GM21423 (cell line): ENCODE results near the gene OR4D5.

ENCODE experiments used
- ATAC-seq: cut with Tn5 transposase; IDR thresholded peaks from one replicate; pipeline ENCODE4 v1.9.1; 2021; ENCODE audit warnings: mild to moderate bottlenecking, moderate library complexity; ENCODE audit not compliant: unreplicated experiment

Gene OR4D5

DNA sequence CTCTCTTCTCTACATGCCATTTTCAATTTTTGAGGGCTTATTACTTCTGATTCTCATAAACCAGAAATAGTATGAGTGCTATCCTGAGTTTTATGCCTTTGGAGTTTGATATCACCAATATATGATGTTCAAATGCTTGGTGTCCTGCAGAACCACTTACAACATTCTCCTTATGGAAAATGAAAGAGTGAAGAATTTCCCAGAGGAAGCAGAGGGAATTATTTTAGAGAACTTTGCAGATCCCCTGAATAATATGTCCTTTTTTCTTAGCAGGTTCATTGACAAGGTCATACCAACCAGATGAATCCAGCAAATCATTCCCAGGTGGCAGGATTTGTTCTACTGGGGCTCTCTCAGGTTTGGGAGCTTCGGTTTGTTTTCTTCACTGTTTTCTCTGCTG lies at the start of gene OR4D5:
Gene OR4D5 (plus strand): TSS at position 301 of the 400 bp plus-strand sequence. CDS start 0 bp downstream, at position 301.
- ATAC-seq = no peak

DNA sequence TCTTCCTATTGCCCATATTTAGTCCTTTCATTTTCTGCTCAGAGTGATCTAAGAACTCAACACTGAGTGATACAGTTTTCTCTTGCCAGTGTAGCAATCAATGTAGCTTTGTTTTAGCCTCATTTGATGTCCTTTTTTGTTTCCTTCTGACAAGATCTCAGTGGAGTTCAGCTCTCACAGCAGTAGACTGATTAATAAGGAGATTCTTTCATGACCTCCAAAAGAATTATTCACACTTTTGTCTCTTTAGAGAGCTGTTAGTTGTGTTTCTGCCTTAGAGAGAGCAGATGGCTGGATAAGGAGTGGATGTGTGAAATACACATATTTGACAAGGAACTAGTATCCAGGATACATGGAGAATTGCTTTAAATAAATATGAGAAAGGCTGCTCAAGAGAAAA lies 47.4 kb upstream of the OR4D5 start:
- ATAC-seq = no peak

DNA sequence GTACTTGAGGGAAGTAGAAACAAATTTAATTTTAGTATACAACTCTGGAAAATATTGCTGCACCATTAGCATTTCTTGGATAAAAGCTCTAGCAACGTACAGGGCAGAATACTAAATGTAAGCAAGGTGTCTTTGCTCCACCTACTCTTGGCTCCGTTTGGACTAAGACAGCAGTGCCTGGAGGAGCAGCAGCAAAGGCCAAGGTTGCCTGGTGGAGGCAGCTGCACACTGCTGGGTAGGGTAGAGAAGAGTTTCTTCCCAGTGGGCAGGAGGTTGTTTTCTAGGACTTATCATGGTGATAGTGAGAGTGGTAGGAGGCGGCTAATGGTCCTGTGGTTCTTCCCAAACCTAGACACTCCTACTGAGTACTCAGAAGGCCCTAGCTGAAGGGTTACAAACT lies 39.6 kb upstream of the OR4D5 start:
- no peak for ATAC-seq

DNA sequence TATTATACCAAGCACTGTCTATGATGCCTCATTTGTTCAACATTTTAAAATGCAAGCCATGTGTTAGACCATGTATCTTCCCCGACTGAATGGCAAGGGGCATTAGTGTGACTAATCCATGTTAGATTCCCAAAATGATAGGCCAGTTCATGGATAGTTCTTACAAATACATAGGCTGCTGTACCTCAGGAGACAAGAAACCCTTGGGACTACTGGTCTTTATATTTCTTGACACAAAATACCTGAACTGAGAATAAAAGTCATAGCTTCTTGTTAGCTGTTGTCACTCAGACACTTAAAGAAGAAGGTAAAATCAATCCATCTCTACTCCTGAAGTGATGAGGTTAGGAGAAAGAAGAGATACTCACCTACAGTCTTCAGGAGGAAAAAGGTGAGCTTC lies 37.5 kb upstream of the OR4D5 start, which contains the start of gene OR8D4:
Gene OR8D4 (plus strand): TSS at position 301 of the 400 bp plus-strand sequence. CDS start 4,265 bp downstream, outside the sequence.
- no peak for ATAC-seq

DNA sequence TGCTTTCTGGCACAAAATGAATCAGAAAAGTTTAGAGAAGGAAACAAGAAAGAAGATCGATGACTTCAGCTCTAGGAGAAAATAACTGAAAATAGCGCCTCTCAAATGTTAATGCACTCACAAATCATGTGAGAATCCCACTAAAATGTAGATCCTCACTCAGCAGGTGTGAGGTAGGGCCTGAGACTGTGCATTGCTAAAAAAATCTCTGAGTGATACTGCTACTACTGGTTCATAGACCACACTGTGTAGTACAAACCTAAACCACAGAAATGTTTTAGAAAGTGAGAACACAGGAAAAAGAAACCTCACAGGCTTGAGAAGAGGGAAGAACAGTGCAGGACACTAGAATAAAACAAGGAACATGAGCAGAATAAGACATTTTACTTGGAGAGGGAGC lies 35.5 kb upstream of the OR4D5 start:
- peak; percentile 69 for ATAC-seq

DNA sequence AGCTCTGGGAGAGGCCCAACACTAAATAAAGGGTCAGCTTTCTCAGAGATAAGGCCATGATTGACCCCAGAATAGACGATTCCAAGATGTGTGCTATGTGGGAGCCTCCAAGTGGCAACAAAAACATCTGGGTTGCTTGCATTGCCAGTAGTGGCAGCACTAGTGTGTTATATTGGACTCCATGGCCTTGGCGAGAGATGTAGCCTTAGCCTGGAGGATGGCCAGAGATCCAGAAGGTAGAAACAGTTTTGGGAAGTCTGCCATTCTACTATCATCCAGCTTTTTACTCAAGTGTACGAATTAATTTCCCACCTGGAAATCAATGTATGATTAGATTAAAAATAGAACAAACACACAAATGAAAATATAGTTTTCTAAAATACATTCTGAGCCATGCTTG lies 34.5 kb upstream of the OR4D5 start:
- ATAC-seq = no peak

DNA sequence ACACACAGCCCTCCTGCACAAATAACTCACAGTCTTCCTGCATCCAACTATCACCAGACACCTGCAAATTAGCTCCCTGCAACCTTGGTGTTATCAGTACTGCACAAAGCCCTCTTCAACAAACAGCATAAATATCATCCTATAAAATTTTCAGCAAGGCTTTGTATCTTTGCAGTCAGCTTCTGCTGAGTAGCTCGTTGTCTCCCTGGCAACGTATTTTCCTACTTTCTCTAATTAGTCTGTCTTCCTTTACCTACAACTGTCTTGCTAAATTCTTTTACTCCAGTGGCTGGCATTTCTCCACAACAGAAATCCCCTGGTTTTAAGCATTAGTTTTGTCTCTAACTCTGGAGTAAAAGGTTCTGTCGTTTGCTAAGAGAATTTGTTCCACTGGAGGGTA lies 33.6 kb upstream of the OR4D5 start:
- ATAC-seq = no peak

DNA sequence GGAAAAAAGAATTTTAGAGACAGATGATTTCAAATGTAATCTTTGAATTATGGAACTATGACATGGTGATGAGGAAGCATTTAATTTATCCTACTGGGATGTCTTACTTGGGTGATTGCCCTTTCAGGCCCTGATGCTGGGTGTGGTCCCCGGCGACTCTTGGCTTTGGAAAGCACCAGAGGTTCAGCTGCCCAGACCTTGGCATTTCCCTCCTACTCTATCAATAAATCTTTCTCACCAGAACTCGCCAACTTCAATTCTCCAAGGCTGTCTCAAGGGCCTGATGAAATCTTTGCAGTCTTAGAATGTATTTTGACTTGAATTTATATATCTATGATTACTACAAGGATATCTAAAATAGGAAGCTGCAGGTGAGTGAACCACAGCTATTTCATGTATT lies 18.5 kb upstream of the OR4D5 start:
- ATAC-seq = no peak

DNA sequence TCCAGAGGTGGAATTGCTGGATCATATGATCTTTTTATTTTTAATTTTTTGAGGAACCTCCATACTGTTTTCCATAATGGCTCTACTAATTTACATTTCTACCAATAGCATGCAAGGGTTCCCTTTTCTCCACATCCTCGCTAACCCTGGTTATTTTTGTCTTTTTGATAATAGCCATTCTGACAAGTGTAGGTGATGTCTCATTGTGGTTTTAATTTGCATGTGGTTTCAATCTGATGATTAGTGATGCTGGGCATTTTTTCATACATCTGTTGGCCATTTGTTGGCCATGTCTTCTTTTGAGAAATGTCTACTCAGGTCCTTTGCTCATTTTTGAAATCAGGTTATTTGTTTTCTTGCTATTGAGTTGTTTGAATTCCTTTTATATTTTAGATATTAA lies 15.4 kb upstream of the OR4D5 start:
- no peak for ATAC-seq

DNA sequence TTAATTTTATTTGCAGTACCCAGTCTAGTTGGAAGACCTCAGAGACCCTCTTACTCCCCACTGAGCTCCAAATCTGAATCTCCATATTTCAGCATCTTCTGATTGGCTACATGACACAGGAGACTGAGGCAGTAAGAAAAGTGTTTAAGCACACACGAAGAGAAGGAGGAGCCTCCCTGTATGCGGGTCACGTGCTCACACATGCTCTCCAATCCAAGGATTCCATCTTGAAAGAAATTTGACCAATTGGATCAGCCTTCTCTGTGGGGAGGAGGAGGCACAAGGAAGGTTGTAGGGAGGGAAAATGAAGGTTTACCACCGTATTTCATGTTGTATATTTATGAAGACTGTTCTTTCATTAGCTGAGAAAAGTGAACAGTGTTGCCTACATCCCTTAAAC lies 3.0 kb downstream of the OR4D5 start:
- ATAC-seq = no peak

DNA sequence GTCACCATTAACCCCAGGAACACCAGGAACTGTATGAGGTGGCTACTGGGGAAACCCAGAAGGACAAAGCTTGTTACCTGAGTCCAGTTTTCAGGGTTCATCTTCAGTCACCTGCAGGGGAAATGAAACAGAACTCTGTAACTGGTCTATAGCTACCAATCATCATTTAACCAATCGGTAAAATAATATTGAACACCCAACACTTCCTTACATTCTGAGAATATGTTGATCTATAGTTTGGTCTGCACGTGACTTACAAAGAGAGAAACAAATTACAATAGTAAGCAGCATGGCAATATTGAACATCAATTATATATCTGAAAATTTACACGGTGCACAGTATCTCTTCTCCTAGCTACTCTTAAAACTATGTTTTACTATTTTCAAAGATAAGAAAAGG lies 4.3 kb downstream of the OR4D5 start, which contains the start of gene OR6T1:
Gene OR6T1 (minus strand): TSS at position 101 of the 400 bp plus-strand sequence. CDS start 0 bp downstream, at position 101.
- ATAC-seq = no peak

DNA sequence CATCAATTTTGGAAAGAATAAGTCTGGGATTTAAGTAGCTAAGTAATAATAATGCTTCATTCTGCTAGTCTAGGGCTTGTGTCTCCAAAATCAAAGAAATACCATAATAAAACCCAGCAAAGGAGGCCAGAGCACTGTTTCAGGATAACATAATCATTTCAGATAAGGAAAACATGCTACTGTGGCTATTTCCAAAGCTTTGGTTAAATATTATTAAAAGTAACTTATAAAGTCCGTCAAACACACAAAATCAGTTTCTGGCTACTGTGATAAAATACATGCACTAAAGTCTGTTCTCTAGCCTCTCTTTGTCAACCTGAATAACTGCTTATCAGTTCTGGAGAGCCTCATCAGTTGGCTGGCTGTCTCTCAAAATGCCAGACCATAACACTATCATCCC lies 5.7 kb downstream of the OR4D5 start:
- ATAC-seq = no peak

DNA sequence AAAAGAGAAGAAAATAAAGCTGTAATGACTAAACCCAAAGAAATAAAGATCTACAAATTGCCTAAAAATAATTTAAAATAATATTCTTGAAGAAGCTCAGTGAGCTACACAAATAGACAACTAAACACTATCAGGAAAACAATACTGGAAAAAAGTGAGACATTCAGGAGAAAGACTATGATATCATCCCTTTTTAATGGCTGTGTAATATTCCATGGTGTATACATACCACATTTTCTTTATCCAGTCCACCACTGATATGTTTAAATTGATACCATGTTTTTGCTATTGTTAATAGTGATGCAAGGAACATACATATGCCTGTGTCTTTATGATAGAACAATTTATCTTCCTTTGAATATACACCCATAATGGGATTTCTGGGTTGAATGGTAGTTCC lies 17.3 kb downstream of the OR4D5 start:
- ATAC-seq = no peak

DNA sequence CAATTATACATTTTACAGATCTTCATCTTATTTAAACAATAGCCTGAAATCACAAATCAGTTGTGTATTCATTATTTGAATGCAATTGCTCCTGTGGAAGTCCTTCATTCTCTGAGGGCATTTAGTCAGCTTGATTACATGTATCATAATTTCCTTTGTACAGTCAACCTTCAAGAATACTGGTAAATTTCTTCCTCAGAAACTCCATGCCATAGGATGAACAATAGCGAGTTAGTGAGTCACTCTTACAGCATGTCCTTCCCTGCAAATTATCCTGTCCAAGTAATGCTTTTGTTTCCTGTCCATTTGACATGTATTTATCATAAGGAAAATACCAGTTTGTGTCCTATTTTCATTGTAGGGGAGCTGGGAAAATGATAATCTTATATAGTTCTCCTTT lies 34.4 kb downstream of the OR4D5 start:
- no peak for ATAC-seq

DNA sequence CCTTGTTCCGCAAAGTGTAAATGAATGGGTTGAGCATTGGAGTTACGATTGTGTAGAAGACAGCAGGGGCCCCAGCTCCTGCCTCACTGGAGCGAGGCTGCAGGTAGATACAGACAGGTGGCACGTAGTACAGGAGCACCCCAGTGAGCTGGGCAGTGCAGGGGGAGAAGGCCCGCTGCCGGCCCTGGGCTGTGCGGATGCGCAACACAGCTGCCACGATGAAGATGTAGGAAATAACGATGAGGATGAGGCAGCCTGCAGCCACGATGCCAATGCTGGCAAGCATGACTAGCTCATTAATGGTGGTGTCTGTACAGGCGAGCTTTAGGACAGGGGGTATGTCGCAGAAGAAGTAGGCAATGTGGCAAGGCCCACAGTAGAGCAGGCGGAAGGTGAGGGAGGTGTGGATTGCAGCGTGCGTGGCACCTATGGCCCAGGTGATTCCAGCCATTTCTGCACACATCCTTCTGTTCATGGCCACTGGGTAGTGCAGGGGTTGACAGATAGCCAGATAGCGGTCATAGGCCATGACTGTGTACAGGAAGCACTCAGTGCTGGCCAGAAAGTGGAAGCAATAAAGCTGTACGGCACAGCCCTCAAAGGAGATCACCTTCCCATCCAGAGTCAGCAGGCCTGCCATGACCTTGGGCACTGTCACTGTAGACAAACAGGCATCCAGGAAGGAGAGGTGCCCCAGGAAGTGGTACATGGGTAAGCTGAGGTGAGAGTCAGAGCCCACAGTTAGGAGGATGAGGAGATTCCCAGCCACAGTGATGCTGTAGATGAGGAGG lies 37.5 kb downstream of the OR4D5 start:
- no peak for ATAC-seq

DNA sequence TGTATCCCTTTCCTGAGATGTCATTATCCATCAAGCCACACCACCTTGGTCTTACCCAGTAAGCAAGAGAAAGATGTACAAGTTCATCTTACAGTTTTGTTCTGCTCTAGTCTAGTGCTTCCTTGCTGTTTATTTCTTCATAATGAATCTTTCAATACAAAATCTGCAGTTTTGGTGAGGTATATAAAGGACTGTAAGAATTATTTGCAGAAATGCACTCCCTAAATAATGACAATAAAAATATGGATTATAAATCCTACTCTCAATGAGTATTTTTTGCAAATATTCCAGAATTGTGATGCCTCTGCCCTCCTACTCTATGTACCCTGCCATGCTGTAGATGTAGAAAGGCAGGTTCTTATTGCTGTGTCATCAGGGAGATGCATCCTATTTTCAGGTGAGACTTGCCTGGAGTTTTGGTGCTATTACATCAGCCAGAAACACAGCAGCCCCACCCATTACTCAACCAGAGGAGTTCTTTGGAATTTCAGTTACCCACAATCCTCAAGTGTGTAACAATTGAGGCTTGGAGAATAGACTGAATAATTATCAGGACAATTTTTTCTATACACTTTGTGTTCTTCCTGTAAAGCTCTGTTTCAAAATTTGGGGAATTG lies 38.4 kb downstream of the OR4D5 start, which contains the start of gene OR10S1:
Gene OR10S1 (minus strand): TSS at position 51 of the 617 bp plus-strand sequence. CDS start 117 bp downstream, outside the sequence.
- no peak for ATAC-seq

DNA sequence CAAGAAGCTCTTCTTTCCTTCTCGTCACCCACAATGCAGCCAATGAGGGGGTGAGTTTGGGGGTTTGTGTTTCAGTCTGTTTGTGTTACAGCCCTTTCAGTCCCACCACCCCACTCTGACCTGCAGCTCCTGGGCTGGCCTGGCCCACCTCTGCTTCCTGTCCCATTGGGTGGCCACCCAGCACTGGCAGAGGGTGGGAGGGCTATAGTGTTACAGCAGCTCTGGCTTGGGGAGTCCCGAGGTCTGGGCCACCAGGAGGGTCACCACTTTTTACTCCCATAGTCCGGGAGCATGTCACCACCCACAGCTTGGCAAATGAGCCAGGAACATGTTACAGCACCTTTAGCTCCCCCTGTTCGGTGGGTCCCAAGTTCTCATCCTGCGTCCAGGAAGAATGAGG lies 39.9 kb downstream of the OR4D5 start:
- no peak for ATAC-seq
